Chondrocyte (in vitro differentiated cells): Measurements from ENCODE around the gene RIPPLY1. TPM values are rescaled to one million over a fixed set of nuclear protein-coding genes. Genes with fewer than 3 reads are reported as not detected.

ENCODE experiments used
- DNase-seq: peaks from one replicate; pipeline ENCODE4 v3.0.0; 2021; ENCODE audit warnings: mixed read lengths, low spot score
- H3K27ac Mint-ChIP-seq: one replicate; pipeline ENCODE4 v1.8.0; 2021; ENCODE audit warnings: mild to moderate bottlenecking, moderate library complexity, mixed read lengths; ENCODE audit not compliant: unreplicated experiment
- H3K27me3 Mint-ChIP-seq: 2 replicates; pipeline ENCODE4 v1.8.0; 2021; ENCODE audit warnings: low read depth, mixed read lengths
- H3K36me3 Mint-ChIP-seq: 2 replicates; pipeline ENCODE4 v1.8.0; 2021; ENCODE audit warnings: low read depth, mixed read lengths
- H3K4me1 Mint-ChIP-seq: 2 replicates; pipeline ENCODE4 v1.8.0; 2021; ENCODE audit warnings: low read depth, mild to moderate bottlenecking, mixed read lengths
- H3K4me3 Mint-ChIP-seq: one replicate; pipeline ENCODE4 v1.8.0; 2021; ENCODE audit warnings: mild to moderate bottlenecking, moderate library complexity, mixed read lengths; ENCODE audit not compliant: unreplicated experiment
- H3K9me3 Mint-ChIP-seq: 2 replicates; pipeline ENCODE4 v1.8.0; 2021; ENCODE audit warnings: low read depth, mixed read lengths
- CTCF ChIP-seq: fragments of 200-600 bp; sonication (generic); IDR thresholded peaks from 2 replicates; pipeline ENCODE4 v1.5.0; 2021; ENCODE audit warnings: antibody characterized with exemption, mild to moderate bottlenecking, moderate library complexity
- total RNA-seq: library from RNA; stranded (reverse); gene quantifications from 3 replicates; pipeline ENCODE4 v1.2.1, GENCODE V29; 2021

RIPPLY1 gene
- total RNA-seq, 1 donor from 2014 or later: not detected

GRCh38 chrX:106931831-106932491 lies 28.8 kb upstream of the RIPPLY1 start:
- Mint-ChIP-seq H3K4me1 (peaks cover 6% of the 10 kb centered on the region), H3K9me3 (no peaks in the 10 kb centered on the region), H3K4me3 (no peak overlapping the region), H3K27me3 (no peaks in the 10 kb centered on the region), H3K36me3 (no peaks in the 10 kb centered on the region), H3K27ac (no peak overlapping the region)
- TF ChIP-seq CTCF: no peak
- DNase-seq: no peak

- no peak for TF ChIP-seq CTCF
- no peaks in the 10 kb centered on the region for H3K36me3 Mint-ChIP-seq
- H3K4me1 Mint-ChIP-seq: no peaks in the 10 kb centered on the region
- H3K9me3 Mint-ChIP-seq: no peaks in the 10 kb centered on the region
- H3K27ac Mint-ChIP-seq: no peak overlapping the region
- DNase-seq: no peak
- H3K4me3 Mint-ChIP-seq: no peak overlapping the region
- no peaks in the 10 kb centered on the region for H3K27me3 Mint-ChIP-seq
These were observed 25.1 kb upstream of the RIPPLY1 start for GRCh38 chrX:106928227-106928626.

GRCh38 chrX:106927700-106928099 lies 24.6 kb upstream of the RIPPLY1 start:
- Mint-ChIP-seq H3K36me3 (no peaks in the 10 kb centered on the region), H3K4me3 (no peak overlapping the region), H3K27me3 (no peaks in the 10 kb centered on the region), H3K27ac (no peak overlapping the region), H3K4me1 (no peaks in the 10 kb centered on the region), H3K9me3 (no peaks in the 10 kb centered on the region)
- DNase-seq: no peak
- no peak for TF ChIP-seq CTCF

GRCh38 chrX:106927023-106927422 lies 23.9 kb upstream of the RIPPLY1 start:
- H3K9me3 Mint-ChIP-seq: no peaks in the 10 kb centered on the region
- DNase-seq: no peak
- H3K36me3 Mint-ChIP-seq: no peaks in the 10 kb centered on the region
- no peak overlapping the region for H3K4me3 Mint-ChIP-seq
- no peak for TF ChIP-seq CTCF
- no peak overlapping the region for H3K27ac Mint-ChIP-seq
- no peaks in the 10 kb centered on the region for H3K27me3 Mint-ChIP-seq
- H3K4me1 Mint-ChIP-seq: no peaks in the 10 kb centered on the region

- no peak overlapping the region for H3K4me3 Mint-ChIP-seq
- DNase-seq: no peak
- H3K9me3 Mint-ChIP-seq: no peaks in the 10 kb centered on the region
- peaks cover 24% of the 10 kb centered on the region for H3K4me1 Mint-ChIP-seq
- H3K27ac Mint-ChIP-seq: no peak overlapping the region
- H3K36me3 Mint-ChIP-seq: no peaks in the 10 kb centered on the region
- no peaks in the 10 kb centered on the region for H3K27me3 Mint-ChIP-seq
- no peak for TF ChIP-seq CTCF
These were observed 18.5 kb upstream of the RIPPLY1 start for GRCh38 chrX:106921637-106922036.
